ENCODE measurements around the gene DOCK4. TPM values are rescaled to one million over a fixed set of nuclear protein-coding genes. Genes with fewer than 3 reads are reported as not detected.

Gene DOCK4
- total RNA-seq, 4 donors from 2014 or later, result 30.8 to 49.8 (median 37.2) TPM

GRCh38 chr7:111760043-111760442, 446.2 kb downstream of the DOCK4 start:
- Histone ChIP-seq H3K9me3 (no peaks in the 10 kb centered on the region), H3K36me3 (peaks cover 0 to 9% (median 0%) of the 10 kb centered on the region in 3 donors), H3K27ac (peak overlapping the region in 2 of 4 donors; percentile 6 to 16), H3K4me3 (no peak overlapping the region), H3K4me1 (peaks cover 0 to 28% (median 7%) of the 10 kb centered on the region in 4 donors), H3K27me3 (no peaks in the 10 kb centered on the region)
- TF ChIP-seq EP300 (IDR thresholded peaks at IDR 0.05), result no peak
- TF ChIP-seq POLR2A (IDR thresholded peaks at IDR 0.05), result no peak
- TF ChIP-seq CTCF (IDR thresholded peaks at IDR 0.05), result no peak
- DNase-seq (ENCODE audit: low spot score in 2 of 2), result no peak
- WGBS, 2 donors, result 40 to 70% methylated on average over 8 of the region's 8 CpGs

- Histone ChIP-seq H3K4me1 (peaks cover 0 to 38% (median 7%) of the 10 kb centered on the region in 4 donors), H3K36me3 (peaks cover 0 to 9% (median 0%) of the 10 kb centered on the region in 3 donors), H3K27ac (no peak overlapping the region), H3K27me3 (no peaks in the 10 kb centered on the region), H3K9me3 (no peaks in the 10 kb centered on the region), H3K4me3 (no peak overlapping the region)
- 84 to 86% methylated on average over 5 of the region's 5 CpGs for WGBS, 2 donors
- no peak for DNase-seq (ENCODE audit: low spot score in 2 of 2)
- no peak for TF ChIP-seq POLR2A (IDR thresholded peaks at IDR 0.05)
- no peak for TF ChIP-seq CTCF (IDR thresholded peaks at IDR 0.05)
- TF ChIP-seq EP300 (IDR thresholded peaks at IDR 0.05), result no peak
Observed at GRCh38 chr7:111758332-111758731, 447.9 kb downstream of the DOCK4 start.

GRCh38 chr7:111756687-111757178, 449.5 kb downstream of the DOCK4 start:
- 39 to 63% methylated on average over 11 of the region's 11 CpGs for WGBS, 2 donors
- H3K4me3 ChIP-seq, result peak overlapping the region in 1 of 4 donors; percentile 10
- peak; percentile 36 for DNase-seq (ENCODE audit: low spot score in 2 of 2)
- H3K27ac ChIP-seq, result peak overlapping the region in 3 of 4 donors; percentile 32 to 81 (median 77)
- peaks cover 0 to 9% (median 0%) of the 10 kb centered on the region in 3 donors for H3K36me3 ChIP-seq
- H3K27me3 ChIP-seq, result no peaks in the 10 kb centered on the region
- TF ChIP-seq POLR2A (IDR thresholded peaks at IDR 0.05), result no peak
- peak in 1 of 5 experiments; percentile 18 for TF ChIP-seq CTCF (IDR thresholded peaks at IDR 0.05)
- peak in 1 of 2 donors; percentile 37 for TF ChIP-seq EP300 (IDR thresholded peaks at IDR 0.05)
- H3K4me1 ChIP-seq, result peaks cover 0 to 38% (median 7%) of the 10 kb centered on the region in 4 donors
- no peaks in the 10 kb centered on the region for H3K9me3 ChIP-seq

- Histone ChIP-seq H3K4me3 (no peak overlapping the region), H3K27ac (peak overlapping the region in 2 of 4 donors; percentile 77 to 81), H3K27me3 (no peaks in the 10 kb centered on the region), H3K4me1 (peaks cover 0 to 38% (median 7%) of the 10 kb centered on the region in 4 donors), H3K36me3 (peaks cover 0 to 9% (median 0%) of the 10 kb centered on the region in 3 donors), H3K9me3 (no peaks in the 10 kb centered on the region)
- DNase-seq (ENCODE audit: low spot score in 2 of 2), result no peak
- WGBS, 2 donors, result 79 to 80% methylated on average over 6 of the region's 6 CpGs
- no peak for TF ChIP-seq POLR2A (IDR thresholded peaks at IDR 0.05)
- no peak for TF ChIP-seq EP300 (IDR thresholded peaks at IDR 0.05)
- TF ChIP-seq CTCF (IDR thresholded peaks at IDR 0.05), result no peak
Observed at GRCh38 chr7:111755383-111755782, 450.8 kb downstream of the DOCK4 start.

GRCh38 chr7:111753968-111754367, 452.2 kb downstream of the DOCK4 start:
- no peak for TF ChIP-seq EP300 (IDR thresholded peaks at IDR 0.05)
- no peak for TF ChIP-seq POLR2A (IDR thresholded peaks at IDR 0.05)
- TF ChIP-seq CTCF (IDR thresholded peaks at IDR 0.05), result no peak
- no peak for DNase-seq (ENCODE audit: low spot score in 2 of 2)
- peaks cover 0 to 38% (median 7%) of the 10 kb centered on the region in 4 donors for H3K4me1 ChIP-seq
- H3K4me3 ChIP-seq, result no peak overlapping the region
- H3K9me3 ChIP-seq, result no peaks in the 10 kb centered on the region
- WGBS, 2 donors, result 61 to 65% methylated on average over 3 of the region's 3 CpGs
- H3K36me3 ChIP-seq, result peaks cover 0 to 15% (median 0%) of the 10 kb centered on the region in 3 donors
- H3K27ac ChIP-seq, result peak overlapping the region in 1 of 4 donors; percentile 57
- no peaks in the 10 kb centered on the region for H3K27me3 ChIP-seq
